Measurements from ENCODE around the gene RNASEH2A. TPM values are rescaled to one million over a fixed set of nuclear protein-coding genes. Genes with fewer than 3 reads are reported as not detected.

Gene RNASEH2A
- total RNA-seq = 3.7 and 6.2 TPM in 2 replicates

DNA sequence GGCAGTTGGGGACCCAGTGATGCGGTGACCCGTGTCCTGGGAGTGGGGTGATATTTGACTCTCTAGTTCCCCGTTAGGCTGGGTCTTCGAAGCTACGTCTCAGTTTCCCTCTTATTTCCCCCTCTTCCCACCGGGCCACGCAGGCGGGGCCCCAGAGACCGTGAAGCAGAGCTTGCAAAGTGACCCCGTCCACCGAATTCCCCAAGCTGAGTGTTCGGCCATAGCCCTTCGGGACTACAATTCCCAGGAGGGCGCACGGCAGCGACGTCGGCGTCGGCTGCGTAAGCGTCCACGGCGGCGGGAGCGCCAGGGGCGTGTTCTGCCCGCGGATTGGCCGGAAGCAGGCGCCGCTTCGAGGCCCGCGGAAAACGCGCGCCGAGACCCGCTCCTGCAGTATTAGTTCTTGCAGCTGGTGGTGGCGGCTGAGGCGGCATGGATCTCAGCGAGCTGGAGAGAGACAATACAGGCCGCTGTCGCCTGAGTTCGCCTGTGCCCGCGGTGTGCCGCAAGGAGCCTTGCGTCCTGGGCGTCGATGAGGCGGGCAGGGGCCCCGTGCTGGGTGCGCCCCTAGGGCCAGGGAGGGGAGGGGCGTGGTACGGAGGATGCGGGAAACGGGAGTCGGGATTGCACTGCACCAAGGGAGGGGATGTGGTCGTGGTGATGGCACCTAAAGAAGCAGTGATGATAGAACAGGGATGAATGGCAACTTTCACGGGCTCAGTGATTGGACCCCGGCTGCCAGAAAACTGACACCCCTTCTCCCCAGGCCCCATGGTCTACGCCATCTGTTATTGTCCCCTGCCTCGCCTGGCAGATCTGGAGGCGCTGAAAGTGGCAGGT lies at the start of gene RNASEH2A:
Gene RNASEH2A, plus strand, starts transcription at position 343 of the 840 bp plus-strand sequence. Its CDS starts 90 bp downstream, at position 433.

DNA sequence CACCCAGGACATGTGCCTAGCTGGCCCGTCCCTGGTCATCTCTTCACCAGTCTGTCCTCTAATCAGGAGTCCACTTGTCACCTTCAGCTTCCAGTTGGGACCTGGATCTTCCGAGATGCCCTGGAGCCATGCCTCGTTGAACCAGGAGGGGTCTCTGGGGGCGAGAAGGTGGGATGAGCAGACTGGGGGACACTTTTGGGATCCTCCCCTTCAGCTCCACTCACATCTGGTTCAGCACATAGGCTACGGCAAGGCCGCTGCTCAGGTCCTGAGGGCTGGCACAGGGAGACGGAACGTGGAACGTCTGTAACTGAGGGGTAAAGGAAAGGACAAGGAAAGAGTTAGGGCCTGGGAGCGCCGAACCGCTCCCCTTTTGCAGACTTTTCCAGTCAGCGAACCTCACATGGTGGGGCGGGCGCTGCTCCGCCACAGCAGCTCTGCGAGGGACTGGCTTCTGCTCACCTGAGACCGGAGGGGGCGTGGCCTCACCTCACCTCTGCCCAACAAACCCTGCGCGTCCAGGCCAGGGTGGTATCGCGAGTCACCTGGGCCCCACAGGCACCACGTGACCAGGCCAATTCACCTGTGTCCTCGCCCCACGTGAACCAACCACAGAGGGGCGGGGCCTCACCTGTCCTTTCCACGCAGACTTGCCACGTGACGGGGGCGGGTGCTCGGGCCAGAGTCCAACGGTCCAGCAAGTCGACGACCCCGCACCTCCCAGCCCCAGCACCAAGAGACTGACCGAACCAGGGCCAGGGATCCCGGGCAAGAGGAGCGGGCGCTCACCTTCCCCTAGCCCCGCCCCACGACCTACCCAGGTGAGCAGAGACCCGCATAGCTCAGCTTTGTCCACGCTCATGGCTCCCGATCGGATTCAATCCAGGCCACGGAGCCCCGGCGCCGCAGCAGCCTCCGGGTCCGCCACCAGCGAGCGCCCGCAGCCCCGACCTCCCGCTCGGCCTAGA lies 31.5 kb upstream of the RNASEH2A start, which contains the start of gene HOOK2:
Gene HOOK2, minus strand, starts transcription at position 965 of the 968 bp plus-strand sequence. Its CDS starts 103 bp downstream, at position 862.

DNA sequence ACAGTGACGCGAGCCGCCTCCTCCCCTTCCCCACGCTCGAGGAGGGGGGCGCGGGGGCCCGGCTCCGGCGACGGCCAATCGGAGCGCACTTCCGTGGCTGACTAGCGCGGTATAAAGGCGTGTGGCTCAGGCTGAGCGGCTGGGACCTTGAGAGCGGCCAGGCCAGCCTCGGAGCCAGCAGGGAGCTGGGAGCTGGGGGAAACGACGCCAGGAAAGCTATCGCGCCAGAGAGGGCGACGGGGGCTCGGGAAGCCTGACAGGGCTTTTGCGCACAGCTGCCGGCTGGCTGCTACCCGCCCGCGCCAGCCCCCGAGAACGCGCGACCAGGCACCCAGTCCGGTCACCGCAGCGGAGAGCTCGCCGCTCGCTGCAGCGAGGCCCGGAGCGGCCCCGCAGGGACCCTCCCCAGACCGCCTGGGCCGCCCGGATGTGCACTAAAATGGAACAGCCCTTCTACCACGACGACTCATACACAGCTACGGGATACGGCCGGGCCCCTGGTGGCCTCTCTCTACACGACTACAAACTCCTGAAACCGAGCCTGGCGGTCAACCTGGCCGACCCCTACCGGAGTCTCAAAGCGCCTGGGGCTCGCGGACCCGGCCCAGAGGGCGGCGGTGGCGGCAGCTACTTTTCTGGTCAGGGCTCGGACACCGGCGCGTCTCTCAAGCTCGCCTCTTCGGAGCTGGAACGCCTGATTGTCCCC lies 14.9 kb upstream of the RNASEH2A start, which contains the start of gene JUNB:
Gene JUNB, plus strand, starts transcription at position 142 of the 706 bp plus-strand sequence. Its CDS starts 286 bp downstream, at position 428.

DNA sequence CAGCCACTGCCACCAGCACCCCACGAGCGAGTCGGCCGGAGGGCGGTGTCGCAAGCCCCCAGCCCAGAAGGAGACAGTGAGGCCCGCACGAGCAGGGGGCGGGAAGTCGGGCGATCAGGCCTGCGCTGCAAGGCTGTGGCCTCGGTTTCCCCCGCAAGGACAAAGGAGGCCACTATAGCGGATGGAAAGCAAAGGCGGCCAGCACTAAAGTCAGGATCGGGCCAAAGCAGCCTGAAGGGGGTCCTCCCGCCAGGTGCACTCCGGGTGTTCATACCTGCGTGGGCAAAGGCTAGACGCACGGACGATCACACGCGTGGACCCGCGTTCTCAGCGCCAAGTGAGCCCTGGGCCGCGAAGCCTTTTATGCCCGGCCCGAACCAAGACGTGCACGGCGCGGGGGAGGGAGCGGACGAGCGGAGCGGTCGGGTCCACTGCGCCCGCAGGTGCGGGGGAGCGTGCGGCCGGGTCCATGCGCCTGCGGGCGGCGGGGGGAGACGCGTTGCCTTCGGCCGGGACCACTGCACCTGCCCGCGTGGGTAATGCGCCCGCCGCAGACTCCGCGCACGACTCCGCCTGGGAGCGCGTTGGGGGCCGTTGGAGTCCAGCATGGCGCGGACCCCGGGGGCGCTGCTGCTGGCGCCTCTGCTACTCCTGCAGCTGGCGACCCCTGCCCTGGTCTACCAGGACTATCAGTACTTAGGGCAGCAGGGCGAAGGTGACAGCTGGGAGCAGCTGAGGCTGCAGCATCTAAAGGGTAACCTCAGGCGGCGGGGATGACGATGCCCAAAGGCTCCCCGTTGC lies 4.7 kb upstream of the RNASEH2A start, which contains the start of the genes PRDX2 and THSD8:
Gene PRDX2, minus strand, starts transcription at position 335 of the 801 bp plus-strand sequence. CDS start 539 bp downstream, outside the sequence.
Gene THSD8, plus strand, starts transcription at position 604 of the 801 bp plus-strand sequence. Its CDS starts 3 bp downstream, at position 607.

DNA sequence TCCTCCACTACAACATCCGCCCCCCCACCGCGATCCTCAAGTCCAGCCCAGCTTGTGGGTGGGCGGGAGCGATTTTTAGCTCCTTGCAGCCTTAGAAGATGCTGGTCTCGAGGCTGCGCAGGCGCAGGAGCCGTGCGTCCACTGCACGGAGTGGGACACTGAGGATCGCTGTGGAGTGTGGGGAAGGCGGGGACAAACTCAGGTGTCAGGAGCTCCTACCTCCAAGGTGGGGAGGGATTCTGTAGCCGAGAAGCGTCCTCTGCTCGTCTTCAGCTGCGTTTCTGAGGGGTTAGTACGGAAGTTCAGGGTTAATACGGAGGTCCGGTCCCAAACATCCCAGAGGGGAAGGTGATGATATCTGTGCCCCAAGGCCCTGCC lies 28.2 kb downstream of the RNASEH2A start, which contains the start of gene RTBDN:
Gene RTBDN, minus strand, starts transcription at position 14 of the 378 bp plus-strand sequence. CDS start 4,600 bp downstream, outside the sequence.

DNA sequence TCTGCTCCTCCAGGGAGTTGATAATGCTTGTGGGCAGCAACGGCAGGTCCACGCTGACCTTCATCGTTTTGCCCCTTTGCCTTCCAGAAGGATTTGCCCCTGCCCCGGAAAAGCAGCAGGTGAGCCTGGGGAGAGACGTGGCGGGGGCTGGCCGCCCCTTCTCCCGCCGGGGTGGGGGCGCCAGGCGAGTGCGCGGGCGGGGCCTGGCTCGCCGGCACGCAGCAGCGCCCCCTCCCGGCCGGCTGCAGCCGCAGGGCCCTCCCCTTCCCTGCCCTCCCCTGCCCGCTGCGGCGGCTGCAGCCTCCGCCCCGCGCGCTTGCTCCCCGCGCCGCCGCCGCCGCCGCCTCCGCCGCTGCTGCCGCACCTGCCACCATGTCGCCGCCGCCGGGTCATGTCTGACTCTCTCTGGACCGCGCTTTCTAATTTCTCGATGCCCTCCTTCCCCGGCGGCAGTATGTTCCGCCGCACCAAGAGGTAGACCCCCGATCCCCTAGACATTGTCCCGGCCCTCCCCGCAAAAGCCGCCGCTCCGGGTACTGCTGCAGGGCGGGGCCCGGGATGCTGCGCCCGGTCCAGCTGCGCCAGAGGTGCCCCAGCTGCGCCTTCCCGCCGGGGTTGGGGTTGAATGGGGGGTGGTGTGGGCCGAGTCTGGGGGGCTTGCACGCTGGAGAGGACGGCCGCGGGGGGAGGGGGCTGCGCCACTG lies 31.9 kb downstream of the RNASEH2A start, which contains the start of gene MAST1:
Gene MAST1, plus strand, starts transcription at position 334 of the 704 bp plus-strand sequence. Its CDS starts 58 bp downstream, at position 392.

Small RNAs within 50 kb of the gene (small RNA-seq; reads per million reads assigned to genes)
- gene MIR5684 = 2.4 reads per million, percentile 53 among the genes with 10 or more reads in this experiment
- gene MIR6794 = not detected

Other genes with a start within 250 kb of the RNASEH2A start
- 5.8 and 6.5 TPM in 2 replicates for gene ZNF490, start 195.8 kb upstream of the RNASEH2A start, total RNA-seq
- gene ZNF791, start 195.7 kb upstream of the RNASEH2A start, total RNA-seq = 16.0 and 18.3 TPM in 2 replicates
- gene MAN2B1, start 139.8 kb upstream of the RNASEH2A start, total RNA-seq = 48.8 and 55.5 TPM in 2 replicates
- gene WDR83, start 139.8 kb upstream of the RNASEH2A start, total RNA-seq = 6.7 and 8.4 TPM in 2 replicates
- 49.5 and 58.8 TPM in 2 replicates for gene DHPS, start 124.7 kb upstream of the RNASEH2A start, total RNA-seq
- gene GNG14, start 118.6 kb upstream of the RNASEH2A start, total RNA-seq = not detected in 2 replicates
- gene FBXW9, start 110.0 kb upstream of the RNASEH2A start, total RNA-seq = 10.4 and 12.3 TPM in 2 replicates
- gene TNPO2, start 82.7 kb upstream of the RNASEH2A start, total RNA-seq = 51.8 and 60.7 TPM in 2 replicates
- gene TRIR, start 71.9 kb upstream of the RNASEH2A start, total RNA-seq = 90.7 and 109 TPM in 2 replicates
- gene GET3, start 69.1 kb upstream of the RNASEH2A start, total RNA-seq = 74.2 and 91.0 TPM in 2 replicates
- gene BEST2, start 54.8 kb upstream of the RNASEH2A start, total RNA-seq = not detected in 2 replicates
- 18.3 and 18.8 TPM in 2 replicates for gene HOOK2, start 31.0 kb upstream of the RNASEH2A start, total RNA-seq
- 175 and 240 TPM in 2 replicates for gene JUNB, start 15.1 kb upstream of the RNASEH2A start, total RNA-seq
- gene PRDX2, start 4.8 kb upstream of the RNASEH2A start, total RNA-seq = 140 TPM in 2 replicates
- not detected in 2 replicates for gene THSD8, start 4.5 kb upstream of the RNASEH2A start, total RNA-seq
- gene RTBDN, start 28.0 kb downstream of the RNASEH2A start, total RNA-seq = not detected in 2 replicates
- gene MAST1, start 31.9 kb downstream of the RNASEH2A start, total RNA-seq = 0.16 and 0.36 TPM in 2 replicates
- 32.3 and 33.5 TPM in 2 replicates for gene DNASE2, start 74.9 kb downstream of the RNASEH2A start, total RNA-seq
- gene KLF1, start 80.6 kb downstream of the RNASEH2A start, total RNA-seq = not detected in 2 replicates
- 28.9 and 41.5 TPM in 2 replicates for gene GCDH, start 84.6 kb downstream of the RNASEH2A start, total RNA-seq
- 0.24 TPM in 1 of 2 replicates, not detected in the other for gene SYCE2, start 112.7 kb downstream of the RNASEH2A start, total RNA-seq
- 44.5 and 46.8 TPM in 2 replicates for gene FARSA, start 127.1 kb downstream of the RNASEH2A start, total RNA-seq
- gene CALR, start 132.0 kb downstream of the RNASEH2A start, total RNA-seq = 2,301 and 2,540 TPM in 2 replicates
- 94.6 and 95.3 TPM in 2 replicates for gene RAD23A, start 139.3 kb downstream of the RNASEH2A start, total RNA-seq
- 12.0 and 17.6 TPM in 2 replicates for gene GADD45GIP1, start 150.6 kb downstream of the RNASEH2A start, total RNA-seq
- 0.65 and 0.85 TPM in 2 replicates for gene DAND5, start 163.0 kb downstream of the RNASEH2A start, total RNA-seq
- gene NFIX, start 188.9 kb downstream of the RNASEH2A start, total RNA-seq = 135 and 155 TPM in 2 replicates

All from hair follicle dermal papilla cell (primary cell).